Neural cell (in vitro differentiated cells): ENCODE measurements around the gene NRXN2. TPM values are rescaled to one million over a fixed set of nuclear protein-coding genes. Genes with fewer than 3 reads are reported as not detected.

ENCODE experiments used
- H2AFZ ChIP-seq: fragments of 200-600, 300-800 bp; sonication (generic), shearing (Covaris generic); 2 replicates; pipeline ENCODE4 v1.6.0; 2014; ENCODE audit warnings: low read depth, mild to moderate bottlenecking, antibody characterized with exemption, low read length, moderate library complexity
- H3F3A ChIP-seq: fragments of 200-600 bp; shearing (Covaris generic); 2 replicates; pipeline ENCODE4 v1.6.1; 2016; ENCODE audit warnings: mild to moderate bottlenecking, moderate library complexity, mixed read lengths, antibody characterized with exemption, low read length; ENCODE audit not compliant: insufficient read depth, poor library complexity, severe bottlenecking
- H3K27ac ChIP-seq: fragments of 200-600, 300-800 bp; sonication (generic), shearing (Covaris generic); 2 replicates; pipeline ENCODE4 v1.5.1; 2014; ENCODE audit warnings: mild to moderate bottlenecking, low read length, moderate library complexity
- H3K27me3 ChIP-seq: fragments of 300-800, 200-600 bp; sonication (generic), shearing (Covaris generic); 2 replicates; pipeline ENCODE4 v1.6.0; 2014; ENCODE audit warnings: mild to moderate bottlenecking, low read depth, low read length, moderate library complexity; ENCODE audit not compliant: insufficient read depth
- H3K36me3 ChIP-seq: fragments of 300-800, 200-600 bp; sonication (generic), shearing (Covaris generic); 2 replicates; pipeline ENCODE4 v1.5.1; 2014; ENCODE audit warnings: mild to moderate bottlenecking, antibody characterized with exemption, low read length, moderate library complexity; ENCODE audit not compliant: insufficient read depth
- H3K4me2 ChIP-seq: fragments of 300-800, 200-600 bp; sonication (generic), shearing (Covaris generic); 2 replicates; pipeline ENCODE4 v1.6.0; 2014; ENCODE audit warnings: mild to moderate bottlenecking, low read length
- H3K4me3 ChIP-seq: fragments of 300-800, 200-600 bp; sonication (generic), shearing (Covaris generic); 2 replicates; pipeline ENCODE4 v1.5.1; 2014; ENCODE audit warnings: mild to moderate bottlenecking, low read length, moderate library complexity
- H3K79me2 ChIP-seq: fragments of 200-600 bp; shearing (Covaris generic); replicated peaks from 2 replicates; pipeline ENCODE4 v1.6.0; 2014; ENCODE audit warnings: mild to moderate bottlenecking, low read length, moderate library complexity; ENCODE audit not compliant: insufficient read depth
- H3K9ac ChIP-seq: fragments of 300-800, 200-600 bp; sonication (generic), shearing (Covaris generic); 2 replicates; pipeline ENCODE4 v1.6.1; 2016; ENCODE audit warnings: mild to moderate bottlenecking, low read length, mixed read lengths
- H3K9me2 ChIP-seq: fragments of 200-600 bp; shearing (Covaris generic); 2 replicates; pipeline ENCODE4 v1.6.1; 2016; ENCODE audit warnings: mild to moderate bottlenecking, low read length, mixed read lengths; ENCODE audit not compliant: insufficient read depth
- H3K9me3 ChIP-seq: fragments of 200-600, 300-800 bp; sonication (generic), shearing (Covaris generic); 2 replicates; pipeline ENCODE4 v1.6.1; 2016; ENCODE audit warnings: mild to moderate bottlenecking, mixed run types, low read length, moderate library complexity, mixed read lengths
- H4K20me1 ChIP-seq: fragments of 200-600 bp; shearing (Covaris generic); 2 replicates; pipeline ENCODE4 v1.6.1; 2016; ENCODE audit warnings: mild to moderate bottlenecking, mixed run types; ENCODE audit not compliant: insufficient read depth
- CTCF ChIP-seq: fragments of 450-650 bp; IDR thresholded peaks from 2 replicates; pipeline ENCODE4 v1.5.1; 2014; ENCODE audit warnings: antibody characterized with exemption, mild to moderate bottlenecking, moderate library complexity; ENCODE audit not compliant: poor library complexity, severe bottlenecking
- EP300 ChIP-seq: fragments of 450-650 bp; conservative IDR thresholded peaks from 2 replicates; pipeline ENCODE4 v1.6.1; 2014; ENCODE audit warnings: antibody characterized with exemption, mild to moderate bottlenecking, moderate library complexity; ENCODE audit not compliant: poor library complexity, severe bottlenecking
- EZH2 ChIP-seq: fragments of 200-600, 300-800 bp; shearing (Covaris generic), sonication (generic); IDR thresholded peaks from 2 replicates; pipeline ENCODE4 v1.6.1; 2014; ENCODE audit warnings: antibody characterized with exemption, low read length, borderline replicate concordance, mild to moderate bottlenecking; ENCODE audit not compliant: insufficient read depth, poor library complexity, severe bottlenecking
- MXI1 ChIP-seq: fragments of 450-650 bp; conservative IDR thresholded peaks from 2 replicates; pipeline ENCODE4 v1.6.1; 2014; ENCODE audit warnings: antibody characterized with exemption, mild to moderate bottlenecking; ENCODE audit not compliant: poor library complexity, severe bottlenecking
- POLR2AphosphoS5 ChIP-seq: IDR thresholded peaks from 2 replicates; pipeline ENCODE4 v1.6.1; 2012
- RAD21 ChIP-seq: fragments of 450-650 bp; conservative IDR thresholded peaks from 2 replicates; pipeline ENCODE4 v1.6.1; 2014; ENCODE audit warnings: antibody characterized with exemption, mild to moderate bottlenecking, moderate library complexity
- REST ChIP-seq: IDR thresholded peaks from 2 replicates; pipeline ENCODE4 v1.6.1; 2012; ENCODE audit warnings: borderline replicate concordance
- SMC3 ChIP-seq: fragments of 450-650 bp; conservative IDR thresholded peaks from 2 replicates; pipeline ENCODE4 v1.6.1; 2014; ENCODE audit warnings: antibody characterized with exemption, mild to moderate bottlenecking, moderate library complexity; ENCODE audit not compliant: poor library complexity
- TAF1 ChIP-seq: IDR thresholded peaks from 2 replicates; pipeline ENCODE4 v1.6.1; 2012; ENCODE audit warnings: low read depth
- polyA plus RNA-seq: library from polyadenylated mRNA; depleted of rRNA; stranded (reverse); fragments of >200 nt; gene quantifications from 2 replicates; pipeline ENCODE4 v1.2.3, GENCODE V29; 2014

The NRXN2 gene
- polyA plus RNA-seq, 1 donor from 2014 or later: 68.0 TPM

GRCh38 chr11:64676261-64676615 is 46.8 kb downstream of the NRXN2 start:
- H3K4me2 ChIP-seq: no peak overlapping the region
- H3F3A ChIP-seq: no peaks in the 10 kb centered on the region
- no peaks in the 10 kb centered on the region for H3K36me3 ChIP-seq
- no peak overlapping the region for H2AFZ ChIP-seq
- H3K27me3 ChIP-seq: no peaks in the 10 kb centered on the region
- no peaks in the 10 kb centered on the region for H3K9me3 ChIP-seq
- no peak overlapping the region for H3K27ac ChIP-seq
- no peaks in the 10 kb centered on the region for H3K9me2 ChIP-seq
- no peak overlapping the region for H3K4me3 ChIP-seq
- no peaks in the 10 kb centered on the region for H3K79me2 ChIP-seq
- no peaks in the 10 kb centered on the region for H4K20me1 ChIP-seq
- TF ChIP-seq EZH2 (no peak), CTCF (no peak), TAF1 (no peak), REST (no peak)
- H3K9ac ChIP-seq: no peak overlapping the region

DNA sequence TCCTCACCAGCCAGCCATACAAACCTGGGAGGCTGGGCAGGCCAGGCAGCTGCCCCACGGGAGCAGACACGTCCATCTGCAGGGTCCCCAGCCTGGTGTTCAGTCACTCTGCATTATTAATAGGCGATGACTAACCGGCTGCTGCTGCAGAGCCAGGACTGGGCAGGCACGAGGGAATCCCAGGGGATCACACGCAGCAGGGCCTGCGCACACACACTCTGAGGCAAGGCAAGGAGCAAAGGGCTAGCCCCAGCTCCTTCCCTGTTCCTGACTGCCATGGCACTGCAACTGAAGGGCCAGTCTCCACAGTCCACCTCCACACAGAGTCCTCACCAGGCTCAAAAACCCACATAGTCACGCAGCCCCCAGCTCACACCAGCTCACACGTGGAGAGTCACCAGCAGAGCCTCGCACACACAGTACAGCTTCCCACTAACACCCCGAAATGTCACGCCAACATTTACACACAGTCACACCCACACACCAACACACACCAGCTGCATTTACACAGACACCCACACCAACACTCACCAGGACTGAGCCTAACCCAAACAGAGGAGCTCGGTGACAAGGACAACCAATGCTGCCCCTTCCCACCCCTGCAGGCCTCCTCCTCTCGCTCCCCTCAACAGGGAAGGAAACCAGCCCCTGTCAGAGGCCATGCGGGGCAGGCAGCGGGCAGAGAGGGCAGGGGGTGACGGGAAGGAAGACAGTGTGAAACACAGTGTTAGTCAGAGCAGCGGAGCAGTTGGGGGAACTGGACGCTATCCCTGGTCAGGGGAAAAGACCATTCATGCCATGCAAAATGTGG is 47.3 kb downstream of the NRXN2 start:
- Histone ChIP-seq H3K79me2 (no peaks in the 10 kb centered on the region), H3K9me3 (no peaks in the 10 kb centered on the region), H3K4me2 (no peak overlapping the region), H3K9ac (no peak overlapping the region), H3K9me2 (no peaks in the 10 kb centered on the region), H4K20me1 (no peaks in the 10 kb centered on the region), H3K36me3 (no peaks in the 10 kb centered on the region), H3K27me3 (no peaks in the 10 kb centered on the region), H2AFZ (no peak overlapping the region), H3K4me3 (no peak overlapping the region), H3K27ac (no peak overlapping the region), H3F3A (no peaks in the 10 kb centered on the region)
- TF ChIP-seq EZH2 (no peak), EP300 (no peak), SMC3 (no peak), POLR2AphosphoS5 (no peak), TAF1 (no peak), CTCF (no peak), RAD21 (no peak), REST (no peak), MXI1 (no peak)
